Measurements from ENCODE around the gene PHACTR1. TPM values are rescaled to one million over a fixed set of nuclear protein-coding genes. Genes with fewer than 3 reads are reported as not detected.
"Not testable (repeated sequence)": the region's sequence is repeated elsewhere in the genome, so short reads cannot be mapped to it uniquely, and the experiment has no call there.

Gene PHACTR1
- total RNA-seq, 1 donor from 2014 or later = 85.9 TPM

- Histone ChIP-seq H3K9me3 (replicated peaks) (no peaks in the 10 kb centered on the region), H3K27me3 (ENCODE audit: low read depth) (no peaks in the 10 kb centered on the region), H3K4me1 (peaks cover 16% of the 10 kb centered on the region), H3K27ac (replicated peaks) (no peak overlapping the region), H3K36me3 (no peaks in the 10 kb centered on the region), H3K4me3 (no peak overlapping the region)
- intact Hi-C loops (cut with micrococcal nuclease) = no loop called here
- no peak for DNase-seq
- TF ChIP-seq CTCF (IDR thresholded peaks at IDR 0.05; ENCODE audit: borderline replicate concordance) = no peak
These were observed 430.8 kb downstream of the PHACTR1 start for GRCh38 chr6:13147376-13147775.

GRCh38 chr6:13147782-13148181 is 431.2 kb downstream of the PHACTR1 start:
- no peaks in the 10 kb centered on the region for H3K27me3 ChIP-seq (ENCODE audit: low read depth)
- H3K4me3 ChIP-seq = no peak overlapping the region
- no peak overlapping the region for H3K27ac ChIP-seq (replicated peaks)
- intact Hi-C loops (cut with micrococcal nuclease) = no loop called here
- no peaks in the 10 kb centered on the region for H3K9me3 ChIP-seq (replicated peaks)
- no peaks in the 10 kb centered on the region for H3K36me3 ChIP-seq
- H3K4me1 ChIP-seq = peaks cover 18% of the 10 kb centered on the region
- no peak for DNase-seq
- no peak for TF ChIP-seq CTCF (IDR thresholded peaks at IDR 0.05; ENCODE audit: borderline replicate concordance)

DNA sequence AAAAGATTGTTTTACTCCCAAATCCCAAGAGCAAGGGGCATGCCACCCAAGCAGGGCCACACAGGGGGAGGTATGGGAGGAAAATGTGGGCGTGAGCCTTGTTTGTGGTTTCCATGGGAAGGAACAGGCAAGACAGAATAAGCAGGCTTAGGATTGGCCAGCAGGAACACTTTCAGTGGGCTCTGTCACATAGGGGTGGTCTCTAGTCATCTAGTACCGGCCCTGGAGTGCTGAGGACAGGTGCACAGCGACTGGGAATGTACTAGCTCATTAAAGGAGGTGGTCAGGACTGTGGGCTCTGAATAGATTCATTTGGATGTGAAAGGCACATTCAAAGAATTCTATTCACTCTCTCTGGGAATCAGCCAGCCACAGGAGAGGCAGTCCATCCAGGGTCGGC is 436.2 kb downstream of the PHACTR1 start:
- DNase-seq = no peak
- H3K4me1 ChIP-seq = peaks cover 17% of the 10 kb centered on the region
- no peak overlapping the region for H3K27ac ChIP-seq (replicated peaks)
- no peaks in the 10 kb centered on the region for H3K27me3 ChIP-seq (ENCODE audit: low read depth)
- no peak for TF ChIP-seq CTCF (IDR thresholded peaks at IDR 0.05; ENCODE audit: borderline replicate concordance)
- no peaks in the 10 kb centered on the region for H3K36me3 ChIP-seq
- no peaks in the 10 kb centered on the region for H3K9me3 ChIP-seq (replicated peaks)
- intact Hi-C loops (cut with micrococcal nuclease) = no loop called here
- no peak overlapping the region for H3K4me3 ChIP-seq

DNA sequence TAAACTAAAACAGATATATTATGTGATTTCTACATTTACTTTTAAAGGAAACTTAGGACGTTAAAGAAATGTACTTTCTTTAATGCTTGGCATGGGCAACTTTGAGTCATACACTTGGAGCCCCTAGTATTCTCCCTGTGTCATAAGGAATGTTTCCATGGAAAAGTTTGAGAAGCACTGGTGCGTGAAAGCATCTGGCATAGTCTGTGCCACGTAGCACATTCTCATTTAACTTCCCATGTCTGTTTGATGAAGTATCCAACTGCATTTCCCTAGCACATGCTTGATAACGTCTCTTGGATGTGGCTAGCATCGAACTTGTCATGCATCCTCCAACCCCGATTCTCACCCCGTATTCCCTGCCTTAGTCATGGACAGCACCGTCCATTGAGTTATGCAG is 439.8 kb downstream of the PHACTR1 start:
- no peak overlapping the region for H3K27ac ChIP-seq (replicated peaks)
- H3K36me3 ChIP-seq = peaks cover 11% of the 10 kb centered on the region
- H3K4me3 ChIP-seq = no peak overlapping the region
- peaks cover 17% of the 10 kb centered on the region for H3K4me1 ChIP-seq
- no peak for TF ChIP-seq CTCF (IDR thresholded peaks at IDR 0.05; ENCODE audit: borderline replicate concordance)
- intact Hi-C loops (cut with micrococcal nuclease) = no loop called here
- H3K9me3 ChIP-seq (replicated peaks) = no peaks in the 10 kb centered on the region
- DNase-seq = no peak
- no peaks in the 10 kb centered on the region for H3K27me3 ChIP-seq (ENCODE audit: low read depth)

- Histone ChIP-seq H3K9me3 (replicated peaks) (no peaks in the 10 kb centered on the region), H3K4me3 (no peak overlapping the region), H3K36me3 (peaks cover 11% of the 10 kb centered on the region), H3K4me1 (peaks cover 17% of the 10 kb centered on the region), H3K27me3 (ENCODE audit: low read depth) (no peaks in the 10 kb centered on the region), H3K27ac (replicated peaks) (no peak overlapping the region)
- no peak for DNase-seq
- intact Hi-C loops (cut with micrococcal nuclease) = no loop called here
- TF ChIP-seq CTCF (IDR thresholded peaks at IDR 0.05; ENCODE audit: borderline replicate concordance) = no peak
These were observed 440.7 kb downstream of the PHACTR1 start for GRCh38 chr6:13157293-13157692.

DNA sequence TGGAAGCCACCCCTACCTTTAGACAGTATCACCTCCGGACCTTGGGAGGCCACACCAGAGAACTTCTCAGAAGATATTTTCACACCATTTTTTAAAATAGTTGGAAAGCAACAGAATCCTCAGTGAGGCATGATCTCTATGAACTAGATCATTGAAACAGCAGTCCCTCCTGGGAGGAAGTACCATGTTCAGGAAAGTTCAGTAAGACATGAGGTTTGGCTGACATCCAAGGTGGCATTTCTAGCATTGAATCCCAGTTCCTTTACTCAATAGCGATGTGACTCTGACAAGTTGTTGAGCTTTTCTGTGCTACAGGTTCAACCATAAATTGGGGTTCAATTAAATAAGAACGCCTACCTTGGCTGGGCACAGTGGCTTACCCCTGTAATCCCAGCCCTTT is 442.7 kb downstream of the PHACTR1 start:
- peaks cover 7% of the 10 kb centered on the region for H3K4me1 ChIP-seq
- no peaks in the 10 kb centered on the region for H3K27me3 ChIP-seq (ENCODE audit: low read depth)
- H3K36me3 ChIP-seq = peaks cover 11% of the 10 kb centered on the region
- intact Hi-C loops (cut with micrococcal nuclease) = no loop called here
- no peaks in the 10 kb centered on the region for H3K9me3 ChIP-seq (replicated peaks)
- TF ChIP-seq CTCF (IDR thresholded peaks at IDR 0.05; ENCODE audit: borderline replicate concordance) = no peak
- no peak overlapping the region for H3K27ac ChIP-seq (replicated peaks)
- DNase-seq = no peak
- no peak overlapping the region for H3K4me3 ChIP-seq

- DNase-seq; H3K9me3 ChIP-seq (replicated peaks); H3K4me3 ChIP-seq; intact Hi-C loops (cut with micrococcal nuclease); H3K4me1 ChIP-seq; H3K27ac ChIP-seq (replicated peaks); H3K27me3 ChIP-seq (ENCODE audit: low read depth): not testable (repeated sequence)
- peaks cover 11% of the 10 kb centered on the region for H3K36me3 ChIP-seq
These were observed 443.3 kb downstream of the PHACTR1 start for GRCh38 chr6:13159822-13160221.

Measured in left ventricle myocardium inferior (tissue), 1 donor.